ENCODE results near the gene COL25A1.

- TF ChIP-seq POLR2A (IDR thresholded peaks at IDR 0.05; ENCODE audit: borderline replicate concordance, extremely low read depth, insufficient read depth, insufficient read length) (no peak), CTCF (IDR thresholded peaks at IDR 0.05 in 2 of 3, conservative IDR thresholded peaks at IDR 0.05 in 1 of 3; ENCODE audit: borderline replicate concordance in 1 of 3, insufficient read depth in 1 of 3, low read depth in 2 of 3, low read length in 2 of 3) (no peak), SIN3A (IDR thresholded peaks at IDR 0.05; ENCODE audit: low read depth) (no peak)
These were observed 36.2 kb downstream of the COL25A1 start for GRCh38 chr4:109266236-109266635.
